ENCODE results near the gene DRICH1.

Gene DRICH1

DNA sequence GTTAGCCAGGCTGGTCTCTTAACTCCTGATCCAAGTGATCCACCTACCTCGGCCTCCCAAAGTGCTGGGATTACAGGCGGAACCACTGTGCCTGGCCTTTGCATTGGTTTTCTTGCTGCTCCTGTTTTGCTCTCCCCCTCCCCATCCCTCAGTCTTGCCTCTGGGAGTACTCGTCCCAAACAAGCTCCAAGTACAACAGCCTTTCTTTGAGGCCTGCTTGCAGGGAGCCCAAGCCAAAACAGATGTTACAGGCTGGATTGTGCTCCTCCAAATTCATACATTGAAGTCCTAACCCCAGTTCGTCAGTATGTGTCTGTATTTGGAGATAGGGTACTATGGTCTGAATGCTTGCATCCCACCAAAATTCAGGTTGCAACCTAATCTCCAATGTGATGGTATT is 60.6 kb downstream of the DRICH1 start:
- TF ChIP-seq, protein P1, sequence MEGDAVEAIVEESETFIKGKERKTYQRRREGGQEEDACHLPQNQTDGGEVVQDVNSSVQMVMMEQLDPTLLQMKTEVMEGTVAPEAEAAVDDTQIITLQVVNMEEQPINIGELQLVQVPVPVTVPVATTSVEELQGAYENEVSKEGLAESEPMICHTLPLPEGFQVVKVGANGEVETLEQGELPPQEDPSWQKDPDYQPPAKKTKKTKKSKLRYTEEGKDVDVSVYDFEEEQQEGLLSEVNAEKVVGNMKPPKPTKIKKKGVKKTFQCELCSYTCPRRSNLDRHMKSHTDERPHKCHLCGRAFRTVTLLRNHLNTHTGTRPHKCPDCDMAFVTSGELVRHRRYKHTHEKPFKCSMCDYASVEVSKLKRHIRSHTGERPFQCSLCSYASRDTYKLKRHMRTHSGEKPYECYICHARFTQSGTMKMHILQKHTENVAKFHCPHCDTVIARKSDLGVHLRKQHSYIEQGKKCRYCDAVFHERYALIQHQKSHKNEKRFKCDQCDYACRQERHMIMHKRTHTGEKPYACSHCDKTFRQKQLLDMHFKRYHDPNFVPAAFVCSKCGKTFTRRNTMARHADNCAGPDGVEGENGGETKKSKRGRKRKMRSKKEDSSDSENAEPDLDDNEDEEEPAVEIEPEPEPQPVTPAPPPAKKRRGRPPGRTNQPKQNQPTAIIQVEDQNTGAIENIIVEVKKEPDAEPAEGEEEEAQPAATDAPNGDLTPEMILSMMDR (IDR thresholded peaks at IDR 0.05; ENCODE audit: borderline replicate concordance, insufficient read depth, low read depth, low read length): no peak
- no peak overlapping the region for H3K4me3 ChIP-seq (ENCODE audit: low read depth, low read length)

DNA sequence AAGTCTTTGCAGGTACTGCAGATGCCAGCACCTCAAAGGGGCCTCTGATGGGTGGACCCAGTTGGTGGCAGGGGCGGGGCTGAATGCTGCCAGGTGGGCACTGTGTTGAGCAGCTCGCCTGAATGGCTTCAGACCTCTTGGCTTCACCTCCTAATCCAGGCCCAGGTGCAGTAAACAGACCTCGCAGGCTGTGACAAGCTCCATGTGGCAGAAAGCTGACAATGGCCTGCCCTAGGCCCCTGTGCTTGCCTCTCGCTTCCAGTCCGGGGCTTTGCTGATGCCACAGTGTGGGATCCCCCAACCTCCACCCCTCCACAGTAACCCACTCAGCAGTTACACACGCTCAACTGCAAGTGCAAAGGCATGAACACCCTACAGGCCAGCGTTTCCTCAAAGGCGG is 61.4 kb downstream of the DRICH1 start:
- TF ChIP-seq, protein P1 (IDR thresholded peaks at IDR 0.05; ENCODE audit: borderline replicate concordance, insufficient read depth, low read depth, low read length): no peak

DNA sequence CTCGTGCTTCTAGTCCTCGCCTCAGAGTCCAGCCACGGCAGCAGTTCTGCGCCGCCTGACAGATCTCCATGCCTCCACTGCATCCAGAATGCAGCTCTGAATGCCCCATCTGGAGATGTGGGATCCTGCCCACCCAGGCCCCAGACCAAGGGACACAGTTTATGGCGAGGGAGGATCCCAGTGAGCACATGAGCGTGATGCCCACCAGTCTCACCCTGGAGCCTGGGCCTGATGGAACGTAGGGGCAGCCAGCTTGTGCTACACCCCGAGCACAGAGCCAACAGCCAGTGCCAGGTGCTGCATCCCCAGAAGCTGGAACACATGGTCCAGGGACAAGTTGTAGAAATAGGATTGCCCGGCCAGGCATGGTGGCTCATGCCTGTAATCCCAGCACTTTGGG is 62.4 kb downstream of the DRICH1 start:
- TF ChIP-seq, protein P1 (IDR thresholded peaks at IDR 0.05; ENCODE audit: borderline replicate concordance, insufficient read depth, low read depth, low read length): no peak
- no peak overlapping the region for H3K4me3 ChIP-seq (ENCODE audit: low read depth, low read length)

More for the DNA sequence above, 61.4 kb downstream of the DRICH1 start:
- H3K4me3 ChIP-seq (ENCODE audit: low read depth, low read length): no peak overlapping the region

DNA sequence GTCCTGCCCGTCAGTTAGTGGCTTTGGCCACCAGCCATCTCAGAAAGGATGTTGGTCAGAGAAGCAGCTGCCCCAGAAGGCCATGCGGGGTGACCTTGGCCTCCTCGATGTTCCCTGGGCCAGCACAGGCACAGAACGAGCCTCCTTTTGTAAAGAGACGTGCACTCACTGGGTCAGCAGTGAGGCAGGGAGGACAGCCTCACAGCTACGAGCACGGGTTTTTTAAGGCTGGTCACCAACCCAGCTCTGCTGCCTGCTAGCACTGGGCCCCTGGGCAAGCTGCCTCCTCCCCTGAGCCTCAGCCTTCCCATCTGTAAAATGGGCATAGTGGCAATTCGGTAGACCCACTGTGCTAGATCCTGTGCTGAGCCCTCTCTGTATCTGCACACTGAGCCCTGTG is 62.8 kb downstream of the DRICH1 start:
- TF ChIP-seq, protein P1 (IDR thresholded peaks at IDR 0.05; ENCODE audit: borderline replicate concordance, insufficient read depth, low read depth, low read length): no peak
- H3K4me3 ChIP-seq (ENCODE audit: low read depth, low read length): no peak overlapping the region

DNA sequence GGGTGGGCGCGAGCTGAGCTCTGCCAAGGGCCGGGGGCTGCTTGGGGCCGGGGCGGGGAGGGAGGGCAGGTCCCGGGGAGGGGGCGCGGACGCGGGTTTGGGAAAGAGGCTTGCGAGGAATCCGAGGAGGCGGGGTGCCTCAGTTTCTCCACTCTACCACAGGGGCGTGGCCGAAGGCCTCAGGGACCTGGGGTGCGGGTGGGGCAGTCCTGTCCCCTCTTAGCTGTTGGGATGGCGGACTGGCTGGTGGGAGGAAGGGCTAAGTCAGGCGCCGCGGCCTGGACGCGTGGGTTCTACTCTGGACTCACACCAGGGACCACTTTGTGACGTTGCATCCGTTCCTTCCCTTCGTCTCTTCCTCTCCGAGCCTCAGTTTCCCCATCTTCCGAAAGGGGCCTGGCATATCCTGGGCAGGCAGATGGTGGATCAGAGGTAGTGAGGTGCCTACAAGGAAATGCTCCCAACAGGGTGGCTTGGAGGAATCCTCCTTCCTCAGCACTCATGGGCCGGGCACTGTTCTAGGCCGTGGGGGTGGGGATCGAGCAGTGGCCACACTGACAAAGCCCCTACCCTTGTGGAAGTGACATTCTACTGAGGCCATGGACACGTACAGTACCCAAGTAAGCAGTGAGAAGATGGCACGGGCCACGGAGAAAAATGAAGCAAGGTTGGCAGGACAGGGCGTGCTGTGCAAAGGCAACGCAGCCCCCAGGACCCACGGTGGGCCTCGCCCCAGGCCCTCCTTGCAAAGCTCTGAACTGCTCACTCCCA is 65.2 kb downstream of the DRICH1 start:
- H3K4me3 ChIP-seq (ENCODE audit: low read depth, low read length): no peak overlapping the region
- TF ChIP-seq, protein P1 (IDR thresholded peaks at IDR 0.05; ENCODE audit: borderline replicate concordance, insufficient read depth, low read depth, low read length): no peak

DNA sequence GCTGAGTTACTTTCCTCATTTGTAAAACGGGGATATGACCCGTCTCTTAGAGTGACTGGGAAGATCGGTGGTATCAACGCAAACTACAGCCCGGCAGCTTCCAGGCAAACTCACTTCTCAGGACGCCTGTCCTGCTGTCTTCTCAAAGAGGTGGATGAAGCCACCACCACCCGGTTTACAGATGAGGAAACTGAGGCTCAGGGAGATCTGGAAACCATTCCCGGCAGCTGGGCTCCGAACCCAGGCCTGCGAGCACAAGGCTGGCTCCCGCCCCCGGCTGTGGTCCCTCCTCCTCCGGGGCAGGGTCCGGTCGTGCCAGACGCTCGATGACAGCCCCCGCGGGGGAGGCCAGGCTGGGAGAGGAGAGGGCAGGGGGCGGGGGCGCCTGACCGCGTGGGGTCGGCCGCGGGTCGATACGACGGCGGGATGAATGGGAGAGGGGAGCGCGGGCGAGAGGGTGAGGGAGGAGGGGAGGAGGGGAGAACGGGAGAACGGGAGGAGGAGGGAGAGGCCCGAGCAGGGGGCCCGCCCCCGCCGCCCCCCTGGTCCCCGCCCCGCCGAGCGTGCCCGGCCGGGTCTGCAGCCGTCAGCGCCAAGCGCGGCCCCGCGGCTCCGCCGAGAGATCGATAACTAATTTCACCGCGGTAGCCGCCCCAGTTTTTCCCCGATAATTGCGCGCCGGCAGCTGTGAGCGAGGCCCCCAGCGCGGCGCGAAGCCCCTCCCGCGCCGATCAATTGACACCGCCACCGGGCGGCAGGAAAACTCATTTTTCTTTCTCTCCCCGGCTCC is 66.0 kb downstream of the DRICH1 start:
- no peak overlapping the region for H3K4me3 ChIP-seq (ENCODE audit: low read depth, low read length)
- TF ChIP-seq, protein P1 (IDR thresholded peaks at IDR 0.05; ENCODE audit: borderline replicate concordance, insufficient read depth, low read depth, low read length): no peak

All from GM12875 (cell line).